GM12872 (cell line): ENCODE measurements around the gene SMIM24.

Experiments
- CTCF ChIP-seq: IDR thresholded peaks from 3 replicates; pipeline ENCODE4 v1.5.1; 2011; ENCODE audit warnings: low read depth, mild to moderate bottlenecking, low read length, moderate library complexity; ENCODE audit not compliant: insufficient read depth

The SMIM24 gene

GRCh38 chr19:3506384-3507340 is 26.3 kb upstream of the SMIM24 start:
- TF ChIP-seq CTCF = no peak

GRCh38 chr19:3505598-3506383 is 25.5 kb upstream of the SMIM24 start, which contains the start of gene FZR1:
Gene FZR1 (plus strand): TSS chr19:3506311. CDS start chr19:3522990, 16,679 bp downstream.
- TF ChIP-seq CTCF = no peak

GRCh38 chr19:3504735-3505134 is 24.4 kb upstream of the SMIM24 start:
- no peak for TF ChIP-seq CTCF

GRCh38 chr19:3503036-3503572 is 22.8 kb upstream of the SMIM24 start:
- TF ChIP-seq CTCF = no peak

GRCh38 chr19:3501780-3502179 is 21.5 kb upstream of the SMIM24 start:
- TF ChIP-seq CTCF = no peak

DNA sequence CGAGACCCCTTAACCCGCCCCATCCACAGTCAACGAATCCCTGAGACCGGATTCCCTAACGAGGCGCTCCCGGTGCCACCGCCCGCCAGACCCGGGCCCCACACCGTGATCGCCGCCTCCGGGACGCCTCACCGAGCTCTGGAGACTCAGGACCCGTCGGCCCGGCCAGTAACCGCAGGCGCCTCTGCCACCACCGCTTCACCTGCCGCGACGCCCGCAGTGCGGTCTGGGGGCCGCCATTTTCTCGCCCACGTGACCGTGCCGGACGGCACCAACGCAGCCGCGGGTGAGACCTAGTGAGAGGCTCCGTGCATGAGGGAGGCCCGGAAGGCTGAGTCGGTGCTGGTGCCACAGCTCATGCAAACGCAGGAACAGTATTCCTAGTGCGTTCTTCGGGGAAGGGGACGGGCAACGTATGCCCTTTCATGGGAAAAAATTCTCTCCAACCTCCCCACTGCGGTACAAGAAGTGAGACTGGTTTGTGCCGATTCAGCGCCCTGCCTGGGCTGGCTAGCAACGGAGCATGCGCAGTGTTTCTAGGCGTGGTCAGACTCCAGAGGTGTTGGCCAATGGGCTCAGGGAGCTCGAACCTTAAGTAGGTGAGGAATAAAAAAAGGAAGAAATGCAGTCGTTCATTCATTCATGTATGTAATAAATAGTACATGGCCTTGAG is 20.2 kb upstream of the SMIM24 start, which contains the start of gene DOHH:
Gene DOHH (minus strand): TSS at position 246 of the 673 bp plus-strand sequence. CDS start 3,860 bp downstream, outside the sequence.
- no peak for TF ChIP-seq CTCF
